Neural progenitor cell (in vitro differentiated cells): ENCODE measurements around the gene CCDC178.

Experiments used
- CTCF ChIP-seq: fragments of 200-600 bp; sonication (generic); IDR thresholded peaks from 2 replicates; pipeline ENCODE4 v1.5.1; 2017; ENCODE audit warnings: antibody characterized with exemption, mild to moderate bottlenecking
- EZH2phosphoT487 ChIP-seq: fragments of 200-600 bp; sonication (generic); IDR thresholded peaks from 2 replicates; pipeline ENCODE4 v1.6.1; 2017; ENCODE audit warnings: antibody characterized with exemption

GRCh38 chr18:33183136-33183535 is 257.4 kb downstream of the CCDC178 start:
- no peak for TF ChIP-seq EZH2phosphoT487
- no peak for TF ChIP-seq CTCF
